ENCODE data around the gene DLAT.
"Not testable (repeated sequence)": the region's sequence is repeated elsewhere in the genome, so short reads cannot be mapped to it uniquely, and the experiment has no call there.

DLAT gene

GRCh38 chr11:112005422-112006094, 19.6 kb upstream of the DLAT start:
- FAIRE-seq: no peak

- FAIRE-seq: not testable (repeated sequence)
Measured at GRCh38 chr11:112006095-112006441, 19.1 kb upstream of the DLAT start.

GRCh38 chr11:112011451-112011850, 13.8 kb upstream of the DLAT start:
- FAIRE-seq: not testable (repeated sequence)

- no peak for FAIRE-seq
Measured at GRCh38 chr11:112012874-112013273, 12.3 kb upstream of the DLAT start.

GRCh38 chr11:112013497-112014164, 11.6 kb upstream of the DLAT start:
- no peak for FAIRE-seq

GRCh38 chr11:112016088-112016764, 9.0 kb upstream of the DLAT start:
- FAIRE-seq: no peak

- FAIRE-seq: no peak
Measured at GRCh38 chr11:112016765-112017376, 8.3 kb upstream of the DLAT start.

GRCh38 chr11:112017538-112017937, 7.7 kb upstream of the DLAT start:
- FAIRE-seq: no peak

- no peak for FAIRE-seq
Measured at GRCh38 chr11:112019066-112019465, 6.1 kb upstream of the DLAT start.

GRCh38 chr11:112023104-112023503, 2.1 kb upstream of the DLAT start:
- FAIRE-seq: no peak

- FAIRE-seq: no peak
Measured at GRCh38 chr11:112024178-112024772, 933 bp upstream of the DLAT start.

GRCh38 chr11:112025707-112026106, 499 bp downstream of the DLAT start:
- no peak for FAIRE-seq

GRCh38 chr11:112026784-112027410, 1.7 kb downstream of the DLAT start:
- FAIRE-seq: not testable (repeated sequence)

- no peak for FAIRE-seq
Measured at GRCh38 chr11:112029460-112029859, 4.3 kb downstream of the DLAT start.

- FAIRE-seq: no peak
Measured at GRCh38 chr11:112033902-112034301, 8.7 kb downstream of the DLAT start.

GRCh38 chr11:112037527-112037926, 12.3 kb downstream of the DLAT start:
- no peak for FAIRE-seq

GRCh38 chr11:112042161-112042960, 17.2 kb downstream of the DLAT start:
- no peak for FAIRE-seq

GRCh38 chr11:112042961-112043304, 17.7 kb downstream of the DLAT start:
- FAIRE-seq: no peak

GRCh38 chr11:112044961-112045360, 19.8 kb downstream of the DLAT start:
- FAIRE-seq: no peak

GRCh38 chr11:112046647-112047046, 21.4 kb downstream of the DLAT start:
- FAIRE-seq: not testable (repeated sequence)

- not testable (repeated sequence) for FAIRE-seq
Measured at GRCh38 chr11:112048256-112048655, 23.0 kb downstream of the DLAT start.

- no peak for FAIRE-seq
Measured at GRCh38 chr11:112049777-112050176, 24.6 kb downstream of the DLAT start.

Data from colon (tissue), 2 donors.